Neuron (in vitro differentiated cells): Measurements from ENCODE around the gene MYO5C.

Experiments used
- H2AFZ ChIP-seq: one replicate; pipeline ENCODE4 v1.6.1; 2013; ENCODE audit warnings: low read depth, mild to moderate bottlenecking, inconsistent platforms, low read length, moderate library complexity
- H3K27me3 ChIP-seq: one replicate; pipeline ENCODE4 v1.6.1; 2013; ENCODE audit warnings: low read length; ENCODE audit not compliant: insufficient read depth
- H3K36me3 ChIP-seq: one replicate; pipeline ENCODE4 v1.6.1; 2013; ENCODE audit warnings: low read length; ENCODE audit not compliant: insufficient read depth
- H3K4me1 ChIP-seq: one replicate; pipeline ENCODE4 v1.6.1; 2013; ENCODE audit warnings: low read length; ENCODE audit not compliant: insufficient read depth
- H3K4me3 ChIP-seq: 2 replicates; pipeline ENCODE4 v1.5.1; 2013; ENCODE audit warnings: mild to moderate bottlenecking, low read length, moderate library complexity
- H3K9me3 ChIP-seq: one replicate; pipeline ENCODE4 v1.6.1; 2013; ENCODE audit warnings: low read length

The MYO5C gene, protein sequence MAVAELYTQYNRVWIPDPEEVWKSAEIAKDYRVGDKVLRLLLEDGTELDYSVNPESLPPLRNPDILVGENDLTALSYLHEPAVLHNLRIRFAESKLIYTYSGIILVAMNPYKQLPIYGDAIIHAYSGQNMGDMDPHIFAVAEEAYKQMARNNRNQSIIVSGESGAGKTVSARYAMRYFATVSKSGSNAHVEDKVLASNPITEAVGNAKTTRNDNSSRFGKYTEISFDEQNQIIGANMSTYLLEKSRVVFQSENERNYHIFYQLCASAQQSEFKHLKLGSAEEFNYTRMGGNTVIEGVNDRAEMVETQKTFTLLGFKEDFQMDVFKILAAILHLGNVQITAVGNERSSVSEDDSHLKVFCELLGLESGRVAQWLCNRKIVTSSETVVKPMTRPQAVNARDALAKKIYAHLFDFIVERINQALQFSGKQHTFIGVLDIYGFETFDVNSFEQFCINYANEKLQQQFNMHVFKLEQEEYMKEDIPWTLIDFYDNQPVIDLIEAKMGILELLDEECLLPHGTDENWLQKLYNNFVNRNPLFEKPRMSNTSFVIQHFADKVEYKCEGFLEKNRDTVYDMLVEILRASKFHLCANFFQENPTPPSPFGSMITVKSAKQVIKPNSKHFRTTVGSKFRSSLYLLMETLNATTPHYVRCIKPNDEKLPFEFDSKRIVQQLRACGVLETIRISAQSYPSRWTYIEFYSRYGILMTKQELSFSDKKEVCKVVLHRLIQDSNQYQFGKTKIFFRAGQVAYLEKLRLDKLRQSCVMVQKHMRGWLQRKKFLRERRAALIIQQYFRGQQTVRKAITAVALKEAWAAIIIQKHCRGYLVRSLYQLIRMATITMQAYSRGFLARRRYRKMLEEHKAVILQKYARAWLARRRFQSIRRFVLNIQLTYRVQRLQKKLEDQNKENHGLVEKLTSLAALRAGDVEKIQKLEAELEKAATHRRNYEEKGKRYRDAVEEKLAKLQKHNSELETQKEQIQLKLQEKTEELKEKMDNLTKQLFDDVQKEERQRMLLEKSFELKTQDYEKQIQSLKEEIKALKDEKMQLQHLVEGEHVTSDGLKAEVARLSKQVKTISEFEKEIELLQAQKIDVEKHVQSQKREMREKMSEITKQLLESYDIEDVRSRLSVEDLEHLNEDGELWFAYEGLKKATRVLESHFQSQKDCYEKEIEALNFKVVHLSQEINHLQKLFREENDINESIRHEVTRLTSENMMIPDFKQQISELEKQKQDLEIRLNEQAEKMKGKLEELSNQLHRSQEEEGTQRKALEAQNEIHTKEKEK (N-terminal part only)

DNA sequence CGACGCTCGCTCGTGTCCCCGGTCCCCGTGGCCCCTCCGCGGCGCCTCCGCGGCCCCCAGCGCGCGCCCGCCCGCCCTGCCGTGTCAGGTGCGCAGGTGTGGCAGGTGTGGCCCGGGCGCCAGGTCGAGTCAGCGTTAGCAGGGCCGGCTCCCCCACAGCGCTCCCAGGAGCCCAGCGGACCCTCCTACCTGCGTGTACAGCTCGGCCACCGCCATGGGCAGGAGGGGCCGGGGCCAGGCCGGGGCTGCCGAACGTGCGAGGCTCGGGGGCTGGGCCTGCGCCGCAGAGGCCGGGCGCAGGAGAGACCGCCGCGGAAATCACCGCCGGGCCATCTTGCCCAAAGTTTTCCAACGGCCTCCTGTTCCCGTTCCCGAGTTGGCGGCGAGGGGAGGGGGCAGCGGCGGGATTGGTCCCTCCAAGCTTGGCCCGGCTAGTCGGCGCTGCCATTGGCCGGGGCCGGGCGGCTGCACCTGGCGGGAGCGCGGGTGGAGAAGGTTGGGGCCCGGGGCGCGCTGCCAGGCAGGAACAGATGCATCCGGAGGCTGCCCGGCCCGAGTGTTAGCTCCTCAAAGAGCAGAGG lies at the start of gene MYO5C:
TSS of gene MYO5C (minus strand) at position 384 of the 581 bp plus-strand sequence. CDS start at position 216, 168 bp downstream.
- H3K36me3 ChIP-seq: no peaks in the 10 kb centered on the region
- peak within 1 kb of the TSS; percentile 45 for H3K4me3 ChIP-seq
- H2AFZ ChIP-seq: peak within 1 kb of the TSS; percentile 95
- no peaks in the 10 kb centered on the region for H3K9me3 ChIP-seq
- H3K4me1 ChIP-seq: no peaks in the 10 kb centered on the region
- no peaks in the 10 kb centered on the region for H3K27me3 ChIP-seq

DNA sequence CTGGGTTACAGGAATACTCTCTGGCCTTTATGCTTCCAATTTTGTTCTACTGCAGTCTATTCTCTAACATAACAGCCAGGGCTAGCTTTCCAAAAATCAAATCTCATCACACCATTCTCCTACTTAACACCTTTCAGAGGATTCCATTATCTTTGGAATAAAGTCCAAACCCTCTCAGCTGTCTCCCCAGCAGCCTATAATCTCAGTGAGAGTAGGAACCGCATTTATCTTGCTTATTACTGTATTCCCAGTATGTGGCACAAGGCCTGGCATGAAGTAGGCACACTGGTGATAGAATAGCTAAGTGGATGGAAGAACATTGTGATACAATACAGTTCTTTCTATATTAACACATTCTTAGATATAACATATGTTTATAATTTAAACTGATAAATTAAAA lies 49.0 kb upstream of the MYO5C start:
- Histone ChIP-seq H3K36me3 (peaks cover 31% of the 10 kb centered on the region), H3K4me3 (no peak overlapping the region), H3K27me3 (no peaks in the 10 kb centered on the region), H3K4me1 (no peaks in the 10 kb centered on the region), H3K9me3 (no peaks in the 10 kb centered on the region), H2AFZ (no peak overlapping the region)

DNA sequence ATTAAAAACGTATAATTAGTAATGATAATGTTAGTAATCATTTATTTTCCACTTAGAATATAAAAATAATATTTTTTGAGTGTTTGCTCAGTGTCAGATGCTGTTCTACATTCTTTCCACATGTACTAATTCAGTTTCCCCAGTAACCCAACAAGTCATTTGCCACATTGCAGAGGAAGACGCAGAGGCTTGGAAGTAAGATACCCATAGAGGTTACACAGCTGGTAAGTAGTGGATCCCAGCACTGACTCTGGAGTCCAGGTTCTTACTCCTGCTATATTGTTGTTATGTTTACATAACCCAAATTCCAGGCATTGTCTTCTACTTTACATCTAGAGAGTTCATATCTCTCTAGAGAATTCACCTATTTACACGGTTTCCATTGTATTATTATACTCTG lies 48.2 kb upstream of the MYO5C start:
- Histone ChIP-seq H2AFZ (no peak overlapping the region), H3K4me1 (peaks cover 3% of the 10 kb centered on the region), H3K4me3 (no peak overlapping the region), H3K27me3 (no peaks in the 10 kb centered on the region), H3K9me3 (no peaks in the 10 kb centered on the region), H3K36me3 (peaks cover 27% of the 10 kb centered on the region)

DNA sequence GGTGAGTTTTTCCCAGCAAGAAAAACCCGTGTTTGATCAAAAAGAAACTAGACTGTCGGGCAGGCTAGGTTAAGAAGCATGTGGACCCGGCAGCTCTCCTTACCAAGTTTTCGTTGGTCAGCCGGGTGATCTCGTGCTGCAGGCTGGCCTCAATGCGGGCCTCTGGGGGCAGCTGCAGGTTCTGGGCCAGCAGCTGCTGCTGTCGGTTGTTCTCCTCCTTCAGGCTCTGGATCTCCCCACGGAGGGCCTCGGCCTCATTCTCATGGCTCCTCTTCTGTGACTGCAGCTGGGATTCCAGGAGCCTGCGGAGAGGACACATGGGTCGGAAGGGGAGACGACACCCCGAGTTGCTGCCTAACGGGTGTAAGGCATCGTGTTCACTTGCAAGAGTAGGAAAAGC lies 44.5 kb upstream of the MYO5C start:
- no peaks in the 10 kb centered on the region for H3K9me3 ChIP-seq
- peaks cover 15% of the 10 kb centered on the region for H3K36me3 ChIP-seq
- H3K4me3 ChIP-seq: no peak overlapping the region
- H3K27me3 ChIP-seq: no peaks in the 10 kb centered on the region
- H3K4me1 ChIP-seq: peaks cover 27% of the 10 kb centered on the region
- no peak overlapping the region for H2AFZ ChIP-seq

DNA sequence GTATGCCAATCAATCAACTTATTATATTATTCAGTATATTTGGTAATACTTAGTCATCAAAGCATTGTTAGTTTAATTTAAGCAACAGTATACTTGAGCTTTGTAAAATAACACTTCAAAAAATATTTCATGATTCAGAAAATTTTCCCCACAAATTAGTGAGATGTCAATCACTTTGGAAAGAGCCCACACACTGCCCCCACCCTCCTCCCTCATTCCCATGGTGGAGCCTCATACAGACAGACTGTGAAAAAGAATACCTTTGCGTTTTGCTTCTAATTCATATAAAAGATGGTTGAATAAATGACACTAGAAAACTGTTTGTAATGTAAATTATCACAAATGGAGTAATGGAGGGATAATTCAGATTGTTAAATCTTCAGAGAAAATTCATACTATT lies 43.3 kb upstream of the MYO5C start:
- Histone ChIP-seq H3K4me3 (no peak overlapping the region), H3K36me3 (peaks cover 18% of the 10 kb centered on the region), H3K4me1 (peaks cover 27% of the 10 kb centered on the region), H3K27me3 (no peaks in the 10 kb centered on the region), H2AFZ (no peak overlapping the region), H3K9me3 (no peaks in the 10 kb centered on the region)

DNA sequence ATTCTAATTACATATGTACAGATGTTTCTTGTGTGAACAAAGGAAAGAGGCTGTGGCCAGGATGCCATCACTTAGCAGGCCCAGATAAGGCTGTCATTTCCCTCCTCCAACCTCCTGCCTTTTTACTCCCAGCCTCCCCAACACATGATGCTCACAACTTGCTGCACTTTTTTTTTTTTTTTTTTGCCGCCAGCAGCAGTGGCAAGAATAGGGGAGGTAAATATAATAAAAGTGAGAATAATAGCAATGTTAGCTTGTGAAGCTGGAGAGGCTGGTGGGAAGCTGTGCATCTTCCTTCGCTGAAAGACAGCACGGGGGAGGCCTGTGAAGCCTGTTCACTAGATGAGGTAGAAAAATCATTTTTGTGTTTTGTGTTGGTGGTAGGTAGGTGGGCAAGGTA lies 42.5 kb upstream of the MYO5C start:
- peaks cover 16% of the 10 kb centered on the region for H3K36me3 ChIP-seq
- H3K4me1 ChIP-seq: peaks cover 27% of the 10 kb centered on the region
- H3K9me3 ChIP-seq: no peaks in the 10 kb centered on the region
- H3K27me3 ChIP-seq: no peaks in the 10 kb centered on the region
- H2AFZ ChIP-seq: no peak overlapping the region
- no peak overlapping the region for H3K4me3 ChIP-seq

DNA sequence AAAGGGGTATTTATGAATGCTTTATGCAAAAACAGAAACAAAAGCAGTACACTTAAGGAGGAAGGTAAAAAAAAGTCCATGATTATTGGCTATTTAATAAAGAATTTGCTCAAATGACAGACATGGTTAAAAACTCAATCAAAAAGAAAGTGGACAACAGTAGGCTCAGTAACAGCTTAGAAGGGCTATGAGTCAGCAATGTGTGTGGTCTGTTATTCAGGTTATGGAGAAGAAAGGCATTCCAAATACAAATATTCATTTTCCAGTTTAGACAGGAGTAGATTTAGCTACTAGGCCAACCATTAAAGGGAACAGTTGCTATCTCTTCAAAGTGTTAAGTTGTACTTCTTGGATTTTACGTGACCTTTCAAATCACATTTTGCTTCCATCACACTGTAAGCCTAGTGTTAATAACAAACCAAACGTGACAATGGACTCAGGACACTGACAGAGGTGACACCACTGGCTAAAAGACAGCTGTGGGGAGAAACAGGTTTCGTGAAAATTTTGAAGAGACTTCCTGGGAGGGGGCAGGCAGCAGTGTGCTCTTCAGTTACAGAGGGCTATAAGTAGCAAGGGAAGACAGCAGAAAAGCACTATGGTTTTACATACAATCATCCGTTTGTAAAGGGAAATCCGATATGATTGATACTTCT lies 41.7 kb upstream of the MYO5C start:
- Histone ChIP-seq H3K4me1 (peaks cover 27% of the 10 kb centered on the region), H3K4me3 (no peak overlapping the region), H2AFZ (no peak overlapping the region), H3K9me3 (no peaks in the 10 kb centered on the region), H3K36me3 (peaks cover 19% of the 10 kb centered on the region), H3K27me3 (no peaks in the 10 kb centered on the region)

DNA sequence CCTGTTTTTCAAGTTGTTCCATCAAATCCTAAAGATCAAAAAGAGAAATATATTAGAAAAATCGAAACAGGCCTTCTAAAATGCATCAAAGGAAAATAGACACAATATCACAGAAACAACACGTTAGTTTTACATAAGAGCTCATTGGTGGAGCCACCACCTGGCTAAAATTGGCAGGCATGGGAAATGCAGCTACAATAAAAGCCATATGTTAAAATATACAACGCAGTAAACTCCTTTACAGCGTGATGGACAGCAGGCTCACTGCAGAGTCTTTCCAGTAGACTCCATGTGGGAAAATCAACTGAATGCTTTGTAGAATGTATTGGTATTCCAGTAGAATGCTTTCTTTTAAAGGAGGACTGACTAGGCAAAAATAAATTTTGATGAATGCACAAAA lies 40.9 kb upstream of the MYO5C start:
- H2AFZ ChIP-seq: no peak overlapping the region
- H3K9me3 ChIP-seq: no peaks in the 10 kb centered on the region

DNA sequence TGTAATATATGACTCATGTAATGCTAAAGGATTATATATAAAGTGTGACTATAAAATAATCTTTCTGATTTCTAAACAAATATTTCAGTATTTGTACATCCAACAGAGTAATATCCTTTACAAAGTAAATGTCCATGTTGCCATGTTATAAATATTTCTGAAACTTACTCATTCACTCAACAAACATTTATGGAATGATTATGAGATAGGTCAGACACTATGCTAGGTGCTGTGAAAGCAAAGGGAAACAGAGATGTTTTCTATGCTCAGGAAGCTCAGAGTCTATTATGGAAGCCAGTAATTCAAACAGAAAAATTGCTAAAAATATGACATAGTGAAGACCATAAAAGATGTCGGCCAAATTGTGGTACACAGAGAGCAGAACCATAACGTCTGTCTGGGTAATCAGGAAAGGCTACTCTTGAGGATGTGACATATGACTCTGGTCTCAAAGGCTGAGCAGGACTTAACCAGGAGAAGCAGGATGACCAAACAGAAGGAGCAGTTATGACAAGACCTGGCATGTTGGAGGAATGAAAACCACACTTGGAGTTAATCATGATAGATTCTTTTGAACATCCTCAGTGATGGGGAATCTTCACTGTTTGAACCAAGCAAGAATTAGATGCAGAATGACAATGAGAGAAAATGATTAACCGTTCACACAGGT lies 39.0 kb upstream of the MYO5C start:
- Histone ChIP-seq H3K36me3 (peaks cover 16% of the 10 kb centered on the region), H3K4me1 (peaks cover 27% of the 10 kb centered on the region), H3K4me3 (no peak overlapping the region), H3K9me3 (no peaks in the 10 kb centered on the region), H3K27me3 (no peaks in the 10 kb centered on the region), H2AFZ (no peak overlapping the region)

More for the DNA sequence above, 40.9 kb upstream of the MYO5C start:
- peaks cover 27% of the 10 kb centered on the region for H3K4me1 ChIP-seq
- no peaks in the 10 kb centered on the region for H3K27me3 ChIP-seq
- no peak overlapping the region for H3K4me3 ChIP-seq
- H3K36me3 ChIP-seq: peaks cover 17% of the 10 kb centered on the region

DNA sequence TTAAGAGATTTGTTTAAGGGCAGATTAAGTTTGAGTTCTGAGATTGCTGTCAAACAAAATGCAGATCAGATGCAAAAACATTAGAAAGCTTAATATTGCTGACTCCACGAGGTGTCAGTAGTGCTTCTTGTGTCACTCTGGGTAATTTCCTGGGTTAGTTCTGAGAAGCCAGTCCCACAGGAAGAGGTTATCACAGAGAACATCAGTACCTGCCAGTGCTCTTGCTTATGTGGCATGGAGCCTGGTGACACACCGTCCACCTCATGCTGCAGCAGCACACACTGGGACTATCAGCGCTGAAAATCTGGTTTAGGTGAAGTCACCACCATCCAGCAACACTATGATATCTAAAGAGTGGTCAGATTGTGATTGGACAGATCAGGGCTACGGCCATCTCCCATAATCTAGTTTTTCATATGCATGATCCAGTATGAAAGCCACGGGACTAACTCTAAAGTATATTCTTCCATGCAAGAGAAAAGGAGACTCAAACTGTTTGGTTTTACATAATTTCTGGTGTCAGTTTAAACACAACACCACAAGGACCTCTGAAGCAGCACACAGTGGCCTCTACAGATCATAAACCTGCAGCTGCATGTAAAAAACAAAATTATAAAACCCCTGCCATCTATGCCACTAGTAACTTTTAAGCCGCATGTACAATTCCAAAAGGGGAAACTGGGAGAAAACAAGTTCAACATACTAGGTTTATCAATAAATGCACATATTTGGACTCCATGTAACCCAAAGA lies 36.1 kb upstream of the MYO5C start:
- H2AFZ ChIP-seq: no peak overlapping the region
- no peak overlapping the region for H3K4me3 ChIP-seq
- H3K4me1 ChIP-seq: peaks cover 3% of the 10 kb centered on the region

DNA sequence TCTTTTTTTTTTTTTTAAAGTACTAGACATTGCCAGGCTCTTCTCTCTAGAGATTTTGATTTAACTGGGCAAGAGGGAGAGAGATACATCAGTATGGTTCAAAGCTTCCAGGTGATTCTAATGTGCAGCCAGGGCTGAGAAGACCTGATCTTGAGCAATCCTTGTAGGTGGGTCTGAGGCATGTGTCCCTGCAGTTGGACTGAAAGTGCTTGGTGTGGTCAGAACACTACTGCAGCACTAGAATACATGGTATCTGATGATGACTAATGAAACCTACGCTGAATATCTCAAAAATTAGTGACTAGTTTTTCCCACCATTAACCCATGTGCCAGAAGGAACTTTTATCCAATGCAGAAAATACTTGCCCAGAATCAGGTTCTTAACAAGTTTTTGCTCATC lies 34.4 kb upstream of the MYO5C start:
- no peaks in the 10 kb centered on the region for H3K4me1 ChIP-seq
- no peak overlapping the region for H3K4me3 ChIP-seq
- no peaks in the 10 kb centered on the region for H3K27me3 ChIP-seq
- no peaks in the 10 kb centered on the region for H3K9me3 ChIP-seq
- peaks cover 37% of the 10 kb centered on the region for H3K36me3 ChIP-seq
- no peak overlapping the region for H2AFZ ChIP-seq

More for the DNA sequence above, 36.1 kb upstream of the MYO5C start:
- H3K27me3 ChIP-seq: no peaks in the 10 kb centered on the region
- no peaks in the 10 kb centered on the region for H3K9me3 ChIP-seq
- H3K36me3 ChIP-seq: peaks cover 33% of the 10 kb centered on the region
